Left ventricle myocardium inferior (tissue), 1 donor: ENCODE measurements around the gene CTSK. TPM values are rescaled to one million over a fixed set of nuclear protein-coding genes. Genes with fewer than 3 reads are reported as not detected.

ENCODE experiments used
- DNase-seq: peaks from one replicate; pipeline ENCODE4 v3.0.0-alpha.2; 2020
- H3K27ac ChIP-seq: fragments of 200-600 bp; replicated peaks from 2 replicates; pipeline ENCODE4 v1.8.0; 2021
- H3K27me3 ChIP-seq: fragments of 200-600 bp; 2 replicates; pipeline ENCODE4 v1.8.0; 2021; ENCODE audit warnings: low read depth
- H3K36me3 ChIP-seq: fragments of 200-600 bp; 2 replicates; pipeline ENCODE4 v1.8.0; 2021
- H3K4me1 ChIP-seq: fragments of 200-600 bp; 2 replicates; pipeline ENCODE4 v1.8.0; 2021
- H3K4me3 ChIP-seq: fragments of 200-600 bp; 2 replicates; pipeline ENCODE4 v1.8.0; 2021; ENCODE audit warnings: mild to moderate bottlenecking, moderate library complexity
- H3K9me3 ChIP-seq: fragments of 200-600 bp; replicated peaks from 2 replicates; pipeline ENCODE4 v1.8.0; 2021
- CTCF ChIP-seq: fragments of 200-600 bp; IDR thresholded peaks from 2 replicates; pipeline ENCODE4 v1.8.0; 2021; ENCODE audit warnings: antibody characterized with exemption, mild to moderate bottlenecking, borderline replicate concordance
- intact Hi-C: fragments of 100-400 bp; cut with micrococcal nuclease; formaldehyde crosslinking; loops from one replicate; pipeline ENCODE4 v1.11.0; 2022
- total RNA-seq: library from RNA; stranded (reverse); fragmentation: NEBNext Ultra II Directional; extraction: Animal tissue kit (Norgen Biotek cat#: 25700); gene quantifications from one replicate; pipeline ENCODE4 v1.2.1, GENCODE V29; 2021
- donor health status: DM: no; HTN: yes; CAD: no; lungs with severe emphysema.

CTSK gene
- total RNA-seq, 1 donor from 2014 or later, result 8.2 TPM

- H3K27me3 ChIP-seq, result no peaks in the 10 kb centered on the region
- no peak overlapping the region for H3K4me3 ChIP-seq
- peaks cover 24% of the 10 kb centered on the region for H3K36me3 ChIP-seq
- DNase-seq, result no peak
- intact Hi-C loops, result no loop called here
- H3K4me1 ChIP-seq, result no peaks in the 10 kb centered on the region
- no peaks in the 10 kb centered on the region for H3K9me3 ChIP-seq
- TF ChIP-seq CTCF, result no peak
- no peak overlapping the region for H3K27ac ChIP-seq
Measured at GRCh38 chr1:150751443-150751842, 56.6 kb downstream of the CTSK start.

- DNase-seq, result no peak
- no peak for TF ChIP-seq CTCF
- H3K4me1 ChIP-seq, result no peaks in the 10 kb centered on the region
- no peak overlapping the region for H3K4me3 ChIP-seq
- no peak overlapping the region for H3K27ac ChIP-seq
- H3K36me3 ChIP-seq, result peaks cover 19% of the 10 kb centered on the region
- intact Hi-C loops, result no loop called here
- no peaks in the 10 kb centered on the region for H3K27me3 ChIP-seq
- no peaks in the 10 kb centered on the region for H3K9me3 ChIP-seq
Measured at GRCh38 chr1:150749720-150750311, 58.2 kb downstream of the CTSK start.

- Histone ChIP-seq H3K4me3 (no peak overlapping the region), H3K27me3 (no peaks in the 10 kb centered on the region), H3K27ac (no peak overlapping the region), H3K9me3 (no peaks in the 10 kb centered on the region), H3K36me3 (peaks cover 19% of the 10 kb centered on the region), H3K4me1 (no peaks in the 10 kb centered on the region)
- TF ChIP-seq CTCF, result no peak
- intact Hi-C loops, result no loop called here
- DNase-seq, result no peak
Measured at GRCh38 chr1:150748878-150749719, 59.0 kb downstream of the CTSK start.

Other genes with a start within 250 kb of the CTSK start
- gene MCL1, start 228.7 kb downstream of the CTSK start, total RNA-seq, result 97.0 TPM
- 129 TPM for gene ENSA, start 178.6 kb downstream of the CTSK start, total RNA-seq
- gene GOLPH3L, start 111.1 kb downstream of the CTSK start, total RNA-seq, result 16.9 TPM
- not detected for gene HORMAD1, start 87.4 kb downstream of the CTSK start, total RNA-seq
- gene CTSS, start 42.5 kb downstream of the CTSK start, total RNA-seq, result 27.5 TPM
- 26.5 TPM for gene ARNT, start 68.3 kb upstream of the CTSK start, total RNA-seq
- gene CTXND2, start 78.9 kb upstream of the CTSK start, total RNA-seq, result not detected
- gene SETDB1, start 118.1 kb upstream of the CTSK start, total RNA-seq, result 17.2 TPM
- gene CERS2, start 166.6 kb upstream of the CTSK start, total RNA-seq, result 78.9 TPM
- 0.14 TPM for gene ANXA9, start 174.0 kb upstream of the CTSK start, total RNA-seq
- gene MINDY1, start 198.6 kb upstream of the CTSK start, total RNA-seq, result 44.3 TPM
- gene PRUNE1, start 200.2 kb upstream of the CTSK start, total RNA-seq, result 42.8 TPM
- gene BNIPL, start 228.3 kb upstream of the CTSK start, total RNA-seq, result 0.47 TPM
- 7.1 TPM for gene C1orf56, start 239.5 kb upstream of the CTSK start, total RNA-seq